GM18507 (cell line): Measurements from ENCODE around the gene USP16.
"Not testable (repeated sequence)": the region's sequence is repeated elsewhere in the genome, so short reads cannot be mapped to it uniquely, and the experiment has no call there.

Source experiments
- DNase-seq: peaks from one replicate; pipeline ENCODE4 v3.0.0; 2011; ENCODE audit warnings: low read depth; ENCODE audit not compliant: insufficient read length; ENCODE audit errors: extremely low spot score
- FAIRE-seq: peaks from 2 replicates; lab custom pipeline; 2011; peaks lifted over from hg19 to GRCh38; lab: Jason Lieb, UNC

The USP16 gene

DNA sequence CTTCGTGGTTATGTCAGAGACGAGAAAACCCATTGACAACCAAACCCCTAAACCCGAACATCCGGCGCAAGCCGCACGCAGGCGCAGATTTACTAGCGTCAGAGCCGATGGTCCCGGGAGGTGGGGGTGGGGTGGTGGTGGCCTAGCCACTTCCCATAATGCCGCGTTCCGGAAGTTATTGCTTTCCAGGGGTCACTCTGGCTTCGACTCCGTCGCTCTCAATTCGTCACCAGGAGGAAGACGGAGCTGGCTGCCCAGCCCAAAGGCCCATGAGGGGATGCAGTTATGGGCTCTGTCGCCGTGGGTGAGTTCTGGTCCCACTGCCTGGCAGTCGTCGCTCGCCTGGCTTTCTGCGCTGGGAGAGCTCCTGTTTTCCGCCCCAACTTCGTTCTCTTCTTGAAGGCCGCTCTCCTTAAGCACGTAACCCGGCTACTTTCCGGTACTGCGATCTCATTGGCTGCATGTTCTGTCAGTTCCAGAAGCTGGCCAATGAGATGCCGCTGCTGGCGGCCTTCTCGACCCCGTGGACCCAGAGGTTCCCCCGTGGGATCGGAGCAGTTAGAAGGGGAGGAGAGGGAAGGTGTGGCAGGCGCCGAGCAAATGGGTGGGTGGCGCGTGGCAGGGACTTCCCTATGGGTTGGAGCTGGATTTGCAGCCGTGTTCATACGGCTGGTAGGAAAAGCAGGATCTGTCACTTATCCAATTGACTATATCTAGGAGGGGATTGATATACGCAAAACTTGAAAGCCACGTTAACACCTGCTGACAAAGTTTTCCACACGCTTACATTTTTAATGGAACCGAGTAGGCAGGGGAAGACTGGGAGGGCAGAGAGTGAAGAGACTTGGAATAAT lies at the start of gene USP16:
Gene USP16 (plus strand): TSS at position 195 of the 854 bp plus-strand sequence. CDS start 3,246 bp downstream, outside the sequence.
- peak; percentile 98 for FAIRE-seq
- DNase-seq: peak; percentile 86

DNA sequence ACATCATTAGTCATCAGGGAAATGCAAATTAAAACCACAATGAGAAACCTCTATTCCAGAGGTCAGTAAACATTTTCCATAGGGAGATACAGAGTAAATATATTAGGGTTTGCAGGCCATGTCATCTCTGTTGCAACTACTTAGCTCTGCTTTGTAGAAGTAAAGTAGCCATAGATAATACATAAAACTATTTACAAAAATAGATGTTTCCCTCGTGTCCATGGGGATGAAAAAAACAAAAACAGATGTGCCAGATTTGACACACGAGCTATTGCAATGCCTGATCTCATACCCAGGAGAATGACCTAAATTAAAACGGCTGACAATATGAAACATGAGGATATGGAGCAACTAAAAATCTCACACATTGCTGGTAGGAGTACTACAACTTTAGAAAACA lies 49.1 kb upstream of the USP16 start:
- no peak for DNase-seq

GRCh38 chr21:28979092-28979491 lies 45.4 kb upstream of the USP16 start:
- no peak for DNase-seq
- no peak for FAIRE-seq

More for the DNA sequence above, 49.1 kb upstream of the USP16 start:
- FAIRE-seq: no peak

DNA sequence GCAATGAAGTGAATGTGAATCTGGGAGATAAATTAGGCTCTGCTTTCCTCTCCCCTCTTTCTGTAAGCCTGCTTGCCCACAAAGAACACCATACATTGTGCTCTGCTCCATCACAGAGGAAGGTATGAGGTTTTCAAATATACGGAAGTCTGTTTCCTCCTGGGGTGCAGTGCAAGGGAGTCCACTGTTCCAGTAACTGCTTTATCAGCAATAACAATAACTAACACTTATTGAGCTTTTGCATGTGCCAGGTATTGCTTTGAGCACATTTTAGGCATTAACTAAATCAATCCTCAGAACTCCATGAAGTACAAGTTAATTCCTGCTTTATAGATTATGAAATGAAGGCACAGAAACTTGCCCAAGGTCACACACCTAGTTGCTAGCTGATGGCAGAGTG lies 41.8 kb upstream of the USP16 start:
- DNase-seq (no peak), FAIRE-seq (no peak)

GRCh38 chr21:28986677-28987076 lies 37.8 kb upstream of the USP16 start:
- FAIRE-seq: no peak
- no peak for DNase-seq

GRCh38 chr21:28988146-28988545 lies 36.3 kb upstream of the USP16 start:
- FAIRE-seq, DNase-seq: not testable (repeated sequence)

DNA sequence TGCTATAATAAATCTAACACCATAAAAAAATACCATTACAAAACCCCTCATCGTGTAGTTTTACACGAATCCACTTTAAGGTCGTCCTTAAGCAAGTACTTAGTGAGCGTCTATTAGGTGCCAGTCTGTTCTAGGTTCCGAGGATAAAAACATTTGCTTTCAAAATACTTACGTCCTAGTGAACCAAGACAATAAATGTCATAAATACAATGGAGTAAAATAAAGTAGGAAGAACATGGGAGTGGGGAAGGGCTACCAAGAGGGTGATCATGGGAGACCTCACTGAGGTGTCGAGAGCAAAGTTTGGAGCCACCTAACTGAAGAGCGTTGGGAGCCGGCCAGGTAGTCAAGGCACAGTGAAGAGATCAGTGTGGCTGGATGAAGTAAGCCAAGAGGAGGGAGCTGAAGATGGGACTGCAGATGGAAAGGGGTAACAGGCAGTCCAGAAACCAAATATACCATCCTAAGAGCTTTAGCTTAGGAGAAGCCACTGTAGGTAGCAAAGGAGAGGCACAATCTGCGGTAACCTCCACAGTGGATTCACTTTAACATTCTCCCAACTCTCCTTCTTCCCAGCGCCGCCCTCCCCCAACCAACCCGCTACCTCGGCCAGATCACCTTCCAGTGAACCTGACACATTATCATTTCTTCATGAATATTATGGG lies 32.5 kb upstream of the USP16 start:
- DNase-seq (no peak), FAIRE-seq (no peak)

- peak; percentile 99 for FAIRE-seq
- peak; percentile 96 for DNase-seq
These were observed 31.8 kb upstream of the USP16 start, which contains the start of gene LTN1 for GRCh38 chr21:28992526-28993292. LTN1 (minus strand) TSS chr21:28992877; CDS start chr21:28992805, 72 bp downstream.

DNA sequence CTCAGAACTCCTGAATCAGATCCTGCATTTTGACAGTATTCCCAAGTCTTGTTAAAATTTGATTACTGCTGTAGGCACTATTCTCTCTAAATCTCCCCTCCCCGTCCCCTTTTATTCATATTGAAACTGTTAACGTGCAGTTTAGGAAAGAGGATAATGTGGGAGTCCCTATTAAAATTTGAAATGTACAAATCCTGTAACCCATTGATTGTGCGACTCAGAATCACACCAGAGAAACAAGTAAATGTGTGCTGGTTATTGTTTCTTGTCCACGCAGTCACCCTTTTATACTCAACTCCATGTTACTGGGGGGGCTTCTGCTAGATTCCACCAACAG lies 31.2 kb upstream of the USP16 start:
- no peak for DNase-seq
- FAIRE-seq: no peak

DNA sequence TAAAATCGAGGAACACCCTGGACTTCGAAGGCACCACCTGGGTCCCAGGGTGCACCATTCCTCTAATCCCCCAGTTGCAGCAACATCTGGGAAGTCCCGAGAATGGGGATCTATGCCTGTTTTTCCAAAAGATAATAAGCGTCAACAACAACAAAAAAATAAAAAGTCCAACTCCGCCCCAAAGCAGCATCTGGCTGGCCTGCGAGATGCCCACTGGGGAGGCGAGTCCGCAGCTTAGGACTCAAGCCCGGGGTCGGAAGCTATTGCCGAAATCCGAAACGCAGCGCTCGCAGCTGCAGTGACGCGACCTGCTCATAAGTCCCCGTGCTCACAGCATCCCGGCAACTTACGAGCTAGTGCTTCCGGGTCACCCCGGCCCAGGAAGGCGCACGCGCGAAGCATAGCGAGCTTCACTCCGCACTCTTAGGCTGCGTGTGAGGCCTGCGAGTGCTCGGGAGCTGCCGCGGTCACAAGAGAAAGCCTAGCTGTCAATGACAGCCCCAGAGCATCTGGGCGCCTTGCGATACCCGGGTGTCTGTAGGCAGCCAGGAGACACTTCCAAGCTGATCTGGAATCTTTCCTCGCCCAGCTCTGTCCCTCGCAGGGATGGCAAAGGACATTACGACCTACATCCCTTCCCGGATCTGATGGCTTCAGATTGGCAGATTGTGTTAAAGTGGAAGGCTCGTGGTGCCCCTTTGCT lies 21.9 kb upstream of the USP16 start:
- DNase-seq: peak; percentile 90
- peak; percentile 99 for FAIRE-seq

DNA sequence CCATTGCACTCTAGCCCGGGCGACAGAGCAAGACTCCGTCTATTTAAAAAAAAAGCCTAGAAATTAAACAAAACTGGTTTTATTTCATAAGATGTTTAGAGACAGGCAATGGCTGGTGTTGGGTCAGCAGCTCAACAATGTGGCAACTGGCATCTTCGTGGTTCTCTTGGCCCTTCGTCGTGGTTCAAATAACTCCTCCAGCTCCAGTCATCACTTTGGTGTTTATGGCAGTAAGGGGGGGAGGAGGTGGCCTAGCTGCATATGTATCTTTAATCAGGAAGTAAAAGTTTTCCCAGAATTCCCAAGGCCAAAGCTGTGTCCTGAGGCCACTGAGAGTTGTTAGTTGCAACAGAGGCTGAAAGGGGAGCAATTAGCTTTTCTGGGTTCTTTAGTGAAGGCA lies 18.8 kb upstream of the USP16 start:
- FAIRE-seq (no peak), DNase-seq (no peak)

GRCh38 chr21:29007135-29007534 lies 17.3 kb upstream of the USP16 start:
- DNase-seq (no peak), FAIRE-seq (no peak)

DNA sequence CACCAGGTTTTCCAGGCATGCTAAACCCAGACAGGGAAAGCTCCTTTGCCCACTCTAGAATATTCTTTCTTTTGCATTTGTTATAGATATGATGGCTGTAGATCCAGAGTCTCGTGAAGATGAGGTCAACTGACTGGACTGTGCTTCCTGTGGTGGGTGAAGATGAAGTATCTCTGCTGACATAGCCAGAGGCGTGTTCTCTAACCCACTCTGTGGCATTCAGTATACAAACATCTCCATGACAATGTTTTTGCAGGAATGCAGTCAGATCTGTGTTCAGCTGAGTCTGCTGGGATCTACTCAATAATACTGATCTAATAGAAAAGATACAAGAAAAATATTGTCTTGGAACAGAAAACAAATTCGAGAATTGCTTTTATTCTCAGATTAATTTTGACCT lies 16.7 kb upstream of the USP16 start:
- DNase-seq: no peak

DNA sequence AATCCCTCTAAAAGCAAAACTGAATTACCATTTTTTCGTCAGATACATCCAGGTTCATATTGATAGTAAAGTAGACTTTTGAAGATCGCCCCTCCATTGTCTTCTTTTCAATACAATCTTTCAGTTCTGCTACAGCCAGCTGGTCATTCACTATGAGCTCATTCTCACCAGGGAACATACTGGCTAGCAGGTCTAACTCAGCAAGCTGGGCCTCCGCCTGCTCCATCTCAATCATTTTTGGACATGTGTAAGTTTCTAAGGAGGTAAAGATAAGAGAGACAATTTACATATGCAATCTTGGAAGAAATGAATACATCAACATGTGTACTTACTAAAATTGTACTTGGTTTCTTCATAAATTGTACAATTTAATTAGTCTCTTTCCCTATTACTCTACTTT lies 16.1 kb upstream of the USP16 start:
- DNase-seq (no peak), FAIRE-seq (no peak)

More for the DNA sequence above, 16.7 kb upstream of the USP16 start:
- FAIRE-seq: no peak

GRCh38 chr21:29011236-29011635 lies 13.2 kb upstream of the USP16 start:
- not testable (repeated sequence) for FAIRE-seq, DNase-seq

DNA sequence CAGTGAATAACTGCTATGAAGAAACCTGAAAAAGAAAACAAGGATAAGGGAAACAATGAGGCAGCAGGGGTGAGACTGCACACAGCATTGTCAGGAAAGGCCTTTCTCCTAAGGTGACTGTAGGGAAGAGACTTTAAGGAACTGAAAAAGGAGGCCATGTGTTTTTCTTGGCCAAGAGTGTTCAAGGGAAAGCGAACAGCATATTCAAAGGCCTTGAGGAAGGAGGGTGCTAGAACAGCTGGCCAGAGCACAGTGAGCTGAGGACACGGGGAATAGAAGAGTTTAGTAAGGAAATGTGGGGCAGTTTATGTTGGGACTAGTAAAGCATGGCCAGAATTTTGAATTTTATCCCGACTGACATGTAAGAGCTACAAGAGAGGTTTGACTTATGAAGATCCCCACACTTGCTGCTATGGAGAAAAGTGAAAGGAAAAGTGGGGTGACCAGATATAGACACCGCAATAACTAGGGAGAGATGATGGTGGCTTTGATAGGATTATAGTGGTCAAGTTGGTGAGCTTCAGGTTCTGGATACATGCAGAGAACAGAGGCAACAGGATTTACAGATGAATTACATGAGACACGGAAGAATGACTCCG lies 6.7 kb upstream of the USP16 start:
- FAIRE-seq: peak; percentile 64
- no peak for DNase-seq

GRCh38 chr21:29018540-29018939 lies 5.9 kb upstream of the USP16 start:
- DNase-seq (no peak), FAIRE-seq (no peak)

DNA sequence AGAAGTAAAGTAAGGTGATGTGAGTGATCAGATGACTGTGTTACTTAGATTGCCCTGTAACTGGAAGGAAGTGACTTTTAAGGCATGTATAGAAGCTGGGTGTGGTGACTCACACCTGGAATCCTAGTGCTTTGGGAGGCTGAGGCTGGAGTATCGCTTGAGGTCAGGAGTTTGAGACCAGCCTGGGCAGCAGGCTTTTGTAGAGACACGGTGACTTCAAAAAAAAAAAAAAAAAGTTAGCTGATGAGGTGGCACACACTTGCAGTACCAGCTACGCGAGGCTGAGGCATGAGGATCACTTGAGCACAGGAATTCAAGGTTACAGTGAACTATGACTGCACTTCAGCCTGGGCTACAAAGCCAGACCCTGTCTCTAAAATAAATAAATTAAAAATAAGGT lies 2.3 kb upstream of the USP16 start:
- DNase-seq (no peak), FAIRE-seq (no peak)

DNA sequence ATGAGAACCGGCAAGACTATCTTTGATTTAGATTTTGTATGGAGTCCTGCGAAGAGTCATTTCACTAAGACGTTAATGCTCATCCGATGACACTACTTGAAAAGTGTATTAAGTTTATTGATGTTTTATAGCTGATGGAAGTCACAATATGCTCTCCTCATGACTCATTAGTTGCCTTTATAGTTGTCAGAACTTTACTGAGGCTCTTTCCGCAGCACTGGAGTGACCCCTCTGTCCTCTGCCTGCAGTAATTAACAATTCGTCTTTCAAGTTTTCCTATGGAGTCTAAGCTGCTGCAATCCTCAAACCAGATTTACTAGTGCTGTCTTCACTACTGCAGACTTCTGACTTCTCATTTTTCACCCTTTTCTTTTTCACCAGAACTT lies 853 bp downstream of the USP16 start:
- peak; percentile 36 for FAIRE-seq

More for the DNA sequence above, 853 bp downstream of the USP16 start:
- no peak for DNase-seq
